Dermis microvascular lymphatic vessel endothelial cell (primary cell): Measurements from ENCODE around the gene CP. TPM values are rescaled to one million over a fixed set of nuclear protein-coding genes. Genes with fewer than 3 reads are reported as not detected.

Experiments
- DNase-seq, 2 donors: peaks; one replicate each; pipeline versions ENCODE4 v3.0.0 to v3.0.0-alpha.2; 2010; ENCODE audit warnings: low read depth in 2 of 2
- total RNA-seq: library from RNA; depleted of rRNA; stranded (reverse); fragments of >200 nt; gene quantifications from 2 replicates; pipeline ENCODE4 v1.2.1, GENCODE V29; 2014

Gene CP
- total RNA-seq, 1 donor from 2014 or later = not detected

GRCh38 chr3:149122721-149123578 is 98.7 kb downstream of the CP start:
- no peak for DNase-seq

Other genes starting within 250 kb of the CP start
- 37.4 and 40.5 TPM in 2 replicates for gene GYG1, start 230.3 kb downstream of the CP start, total RNA-seq
- 14.2 and 15.6 TPM in 2 replicates for gene HLTF, start 135.3 kb downstream of the CP start, total RNA-seq
- gene HPS3, start 92.2 kb downstream of the CP start, total RNA-seq = 10.9 and 12.1 TPM in 2 replicates
- gene TM4SF18, start 111.8 kb upstream of the CP start, total RNA-seq = 318 and 366 TPM in 2 replicates
- gene TM4SF1, start 155.8 kb upstream of the CP start, total RNA-seq = 1,046 and 1,242 TPM in 2 replicates